ENCODE results near the gene ZNF672. TPM values are rescaled to one million over a fixed set of nuclear protein-coding genes. Genes with fewer than 3 reads are reported as not detected.
"Not testable (repeated sequence)": the region's sequence is repeated elsewhere in the genome, so short reads cannot be mapped to it uniquely, and the experiment has no call there.

Gene ZNF672
- total RNA-seq, 1 donor from 2014 or later, result 20.6 TPM

DNA sequence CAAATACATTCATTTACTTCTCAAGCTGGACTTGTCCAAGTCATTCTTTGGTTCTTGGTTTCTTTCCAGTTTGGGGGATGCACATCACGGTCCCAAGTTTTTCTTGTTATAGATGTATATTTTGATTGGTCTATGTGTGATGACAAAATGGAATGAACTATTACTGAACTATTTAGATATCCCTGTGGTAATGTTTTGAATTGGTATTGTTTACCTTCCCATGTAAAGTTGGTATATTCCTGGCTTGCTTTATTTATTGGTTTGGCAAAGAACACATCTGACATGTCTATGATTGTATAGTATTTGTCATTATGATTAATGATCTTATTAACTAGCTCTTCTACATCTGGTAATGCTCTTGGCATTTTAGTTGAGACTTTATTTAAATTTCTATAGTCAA lies 43.2 kb downstream of the ZNF672 start:
- Histone ChIP-seq H4K20me1 (ENCODE audit: insufficient read depth, low read length) (no peaks in the 10 kb centered on the region), H3K4me3 (ENCODE audit: insufficient read depth, low read depth, low read length) (no peak overlapping the region), H3K4me2 (ENCODE audit: low read length) (no peak overlapping the region), H3K36me3 (ENCODE audit: insufficient read depth, low read length) (no peaks in the 10 kb centered on the region), H3K27me3 (ENCODE audit: insufficient read depth, low read length) (no peaks in the 10 kb centered on the region), H2AFZ (ENCODE audit: low read depth, low read length) (no peak overlapping the region), H3K27ac (ENCODE audit: low read depth, low read length) (no peak overlapping the region), H3K9ac (ENCODE audit: low read length) (no peak overlapping the region), H3K4me1 (ENCODE audit: insufficient read depth, low read length) (no peaks in the 10 kb centered on the region), H3K9me3 (ENCODE audit: insufficient read depth, low read depth, low read length) (no peaks in the 10 kb centered on the region), H3K79me2 (ENCODE audit: insufficient read depth, low read length) (no peaks in the 10 kb centered on the region)
- DNase-seq (ENCODE audit: low read depth), result no peak
- peak; percentile 13 for FAIRE-seq
- TF ChIP-seq EZH2 (IDR thresholded peaks at IDR 0.05; ENCODE audit: insufficient read depth, low read length), result no peak
- TF ChIP-seq, protein P1, sequence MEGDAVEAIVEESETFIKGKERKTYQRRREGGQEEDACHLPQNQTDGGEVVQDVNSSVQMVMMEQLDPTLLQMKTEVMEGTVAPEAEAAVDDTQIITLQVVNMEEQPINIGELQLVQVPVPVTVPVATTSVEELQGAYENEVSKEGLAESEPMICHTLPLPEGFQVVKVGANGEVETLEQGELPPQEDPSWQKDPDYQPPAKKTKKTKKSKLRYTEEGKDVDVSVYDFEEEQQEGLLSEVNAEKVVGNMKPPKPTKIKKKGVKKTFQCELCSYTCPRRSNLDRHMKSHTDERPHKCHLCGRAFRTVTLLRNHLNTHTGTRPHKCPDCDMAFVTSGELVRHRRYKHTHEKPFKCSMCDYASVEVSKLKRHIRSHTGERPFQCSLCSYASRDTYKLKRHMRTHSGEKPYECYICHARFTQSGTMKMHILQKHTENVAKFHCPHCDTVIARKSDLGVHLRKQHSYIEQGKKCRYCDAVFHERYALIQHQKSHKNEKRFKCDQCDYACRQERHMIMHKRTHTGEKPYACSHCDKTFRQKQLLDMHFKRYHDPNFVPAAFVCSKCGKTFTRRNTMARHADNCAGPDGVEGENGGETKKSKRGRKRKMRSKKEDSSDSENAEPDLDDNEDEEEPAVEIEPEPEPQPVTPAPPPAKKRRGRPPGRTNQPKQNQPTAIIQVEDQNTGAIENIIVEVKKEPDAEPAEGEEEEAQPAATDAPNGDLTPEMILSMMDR (IDR thresholded peaks at IDR 0.05; ENCODE audit: insufficient read depth, low read depth, low read length), result no peak
- H3K9me3 Mint-ChIP-seq (ENCODE audit: unreplicated experiment), result no peaks in the 10 kb centered on the region
- H3K4me3 Mint-ChIP-seq (ENCODE audit: unreplicated experiment), result no peak overlapping the region
- H3K27ac Mint-ChIP-seq (ENCODE audit: unreplicated experiment), result no peak overlapping the region
- no peaks in the 10 kb centered on the region for H3K36me3 Mint-ChIP-seq (ENCODE audit: low read depth, unreplicated experiment)
- H3K27me3 Mint-ChIP-seq (ENCODE audit: low read depth, unreplicated experiment), result no peaks in the 10 kb centered on the region
- H3K4me1 Mint-ChIP-seq (ENCODE audit: low read depth, unreplicated experiment), result no peaks in the 10 kb centered on the region

DNA sequence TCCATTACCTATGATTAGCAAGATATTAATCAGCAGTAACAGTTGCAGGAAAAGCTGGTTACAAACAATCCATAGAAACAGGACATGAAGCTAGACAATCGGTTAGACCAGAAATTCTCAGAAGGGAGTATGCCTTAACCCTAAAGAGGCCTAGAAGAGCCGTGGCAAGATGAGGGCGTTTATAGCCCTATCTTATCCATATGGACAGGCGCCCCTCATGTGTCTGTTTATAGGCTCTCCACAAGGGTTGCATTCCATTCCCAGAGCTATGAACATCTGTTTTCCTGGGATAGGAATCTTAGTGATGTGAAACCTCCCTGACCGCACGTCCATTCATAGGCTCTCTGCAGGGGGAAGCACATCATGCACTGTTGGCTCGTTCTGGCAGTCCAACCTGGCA lies 44.4 kb downstream of the ZNF672 start:
- not testable (repeated sequence) for H3K9me3 Mint-ChIP-seq (ENCODE audit: unreplicated experiment); H2AFZ ChIP-seq (ENCODE audit: low read depth, low read length); H3K79me2 ChIP-seq (ENCODE audit: insufficient read depth, low read length); H3K27me3 Mint-ChIP-seq (ENCODE audit: low read depth, unreplicated experiment); H3K36me3 Mint-ChIP-seq (ENCODE audit: low read depth, unreplicated experiment); H3K4me1 Mint-ChIP-seq (ENCODE audit: low read depth, unreplicated experiment); H3K27ac ChIP-seq (ENCODE audit: low read depth, low read length); H3K9me3 ChIP-seq (ENCODE audit: insufficient read depth, low read depth, low read length); H3K4me1 ChIP-seq (ENCODE audit: insufficient read depth, low read length); DNase-seq (ENCODE audit: low read depth); H3K4me3 Mint-ChIP-seq (ENCODE audit: unreplicated experiment); H3K27ac Mint-ChIP-seq (ENCODE audit: unreplicated experiment); H3K27me3 ChIP-seq (ENCODE audit: insufficient read depth, low read length); FAIRE-seq; H3K4me2 ChIP-seq (ENCODE audit: low read length); H3K4me3 ChIP-seq (ENCODE audit: insufficient read depth, low read depth, low read length); H3K9ac ChIP-seq (ENCODE audit: low read length); H4K20me1 ChIP-seq (ENCODE audit: insufficient read depth, low read length); H3K36me3 ChIP-seq (ENCODE audit: insufficient read depth, low read length)

DNA sequence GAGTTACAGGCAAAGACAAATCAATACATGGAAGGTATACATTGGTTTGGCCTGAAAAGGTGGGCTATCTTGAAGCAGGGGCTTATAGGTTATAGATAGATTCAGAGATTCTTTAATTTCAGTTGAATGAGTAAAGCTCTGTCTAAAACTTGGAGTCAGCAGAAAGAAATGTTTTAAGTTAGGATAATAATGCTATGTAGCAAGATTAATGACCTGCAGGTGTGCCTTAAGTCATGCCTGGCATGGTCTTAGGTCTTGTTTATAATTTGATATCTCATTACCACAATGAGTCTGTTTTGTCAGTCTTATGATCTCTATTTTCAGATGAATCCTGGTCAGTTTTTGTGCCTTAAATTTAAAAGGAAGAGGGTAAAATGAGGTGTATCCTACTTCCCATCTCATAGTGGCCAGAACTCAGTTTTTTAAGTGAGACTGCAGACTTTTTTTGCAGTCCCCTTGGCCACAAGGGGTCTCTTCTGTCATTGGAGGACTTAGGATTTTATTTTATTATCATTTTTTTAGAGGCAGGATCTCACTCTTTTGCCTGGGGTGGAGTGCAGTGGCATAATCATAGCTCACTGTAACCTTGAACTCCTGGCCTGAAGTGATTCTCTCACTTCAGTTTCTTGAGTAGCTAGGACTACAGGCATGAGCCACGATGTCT lies 46.7 kb downstream of the ZNF672 start:
- no peaks in the 10 kb centered on the region for H3K9me3 Mint-ChIP-seq (ENCODE audit: unreplicated experiment)
- Histone ChIP-seq H3K27me3 (ENCODE audit: insufficient read depth, low read length) (no peaks in the 10 kb centered on the region), H4K20me1 (ENCODE audit: insufficient read depth, low read length) (no peaks in the 10 kb centered on the region), H3K79me2 (ENCODE audit: insufficient read depth, low read length) (no peaks in the 10 kb centered on the region), H3K4me3 (ENCODE audit: insufficient read depth, low read depth, low read length) (no peak overlapping the region), H2AFZ (ENCODE audit: low read depth, low read length) (no peak overlapping the region), H3K4me1 (ENCODE audit: insufficient read depth, low read length) (no peaks in the 10 kb centered on the region), H3K36me3 (ENCODE audit: insufficient read depth, low read length) (no peaks in the 10 kb centered on the region), H3K9me3 (ENCODE audit: insufficient read depth, low read depth, low read length) (no peaks in the 10 kb centered on the region), H3K9ac (ENCODE audit: low read length) (no peak overlapping the region), H3K27ac (ENCODE audit: low read depth, low read length) (no peak overlapping the region), H3K4me2 (ENCODE audit: low read length) (no peak overlapping the region)
- H3K4me1 Mint-ChIP-seq (ENCODE audit: low read depth, unreplicated experiment), result no peaks in the 10 kb centered on the region
- FAIRE-seq, result no peak
- H3K27ac Mint-ChIP-seq (ENCODE audit: unreplicated experiment), result no peak overlapping the region
- no peaks in the 10 kb centered on the region for H3K36me3 Mint-ChIP-seq (ENCODE audit: low read depth, unreplicated experiment)
- peak; percentile 73 for DNase-seq (ENCODE audit: low read depth)
- H3K27me3 Mint-ChIP-seq (ENCODE audit: low read depth, unreplicated experiment), result no peaks in the 10 kb centered on the region
- no peak for TF ChIP-seq EZH2 (IDR thresholded peaks at IDR 0.05; ENCODE audit: insufficient read depth, low read length)
- TF ChIP-seq, protein P1 (IDR thresholded peaks at IDR 0.05; ENCODE audit: insufficient read depth, low read depth, low read length), result no peak
- no peak overlapping the region for H3K4me3 Mint-ChIP-seq (ENCODE audit: unreplicated experiment)

All from astrocyte (in vitro differentiated cells and primary cell).